ENCODE measurements around the gene GRK3. TPM values are rescaled to one million over a fixed set of nuclear protein-coding genes. Genes with fewer than 3 reads are reported as not detected.
"Not testable (repeated sequence)": the region's sequence is repeated elsewhere in the genome, so short reads cannot be mapped to it uniquely, and the experiment has no call there.

Gene GRK3
- total RNA-seq, 1 experiment from 2014 or later: 2.0 TPM

DNA sequence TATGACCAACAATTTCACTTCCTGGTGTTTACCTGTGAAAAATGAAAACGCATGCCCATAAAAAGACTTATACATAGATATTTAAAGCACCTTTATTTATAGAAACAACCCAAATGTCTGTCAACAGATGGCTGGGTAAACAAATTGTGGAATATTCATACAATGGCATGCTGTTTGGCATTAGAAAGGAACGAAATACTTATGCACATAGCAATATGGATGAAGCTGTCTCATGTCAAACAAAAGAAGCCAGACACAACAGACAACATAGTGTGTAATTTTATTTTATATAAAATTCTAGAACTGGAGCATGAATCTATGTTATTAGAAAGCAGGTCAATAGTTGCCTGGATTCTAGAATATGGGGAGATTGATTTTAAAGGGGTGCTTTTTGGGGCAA is 38.0 kb downstream of the GRK3 start:
- intact Hi-C loops (cut with micrococcal nuclease; ENCODE audit: unreplicated experiment): no loop called here
- Histone ChIP-seq H3K27me3 (replicated peaks; ENCODE audit: insufficient read depth, low read depth, low read length, poor library complexity) (no peaks in the 10 kb centered on the region), H3K4me3 (ENCODE audit: low read depth, low read length, poor library complexity, severe bottlenecking) (no peak overlapping the region), H3K36me3 (ENCODE audit: insufficient read depth, low read length, poor library complexity, severe bottlenecking) (no peaks in the 10 kb centered on the region), H3K4me1 (ENCODE audit: insufficient read depth, low read length, poor library complexity, severe bottlenecking) (no peaks in the 10 kb centered on the region), H3K27ac (ENCODE audit: low read depth, low read length, poor library complexity, severe bottlenecking) (no peak overlapping the region), H3K9me3 (ENCODE audit: low read depth, low read length, poor library complexity, severe bottlenecking) (no peaks in the 10 kb centered on the region)
- ChIA-PET POLR2A (ENCODE audit: low non-redundant PET) (no interaction called here), CTCF (no interaction called here)
- DNase-seq (ENCODE audit: low spot score): no peak
- TF ChIP-seq EZH2 (IDR thresholded peaks at IDR 0.05; ENCODE audit: borderline replicate concordance, low read depth, low read length, poor library complexity, severe bottlenecking): no peak
- TF ChIP-seq, protein P1, sequence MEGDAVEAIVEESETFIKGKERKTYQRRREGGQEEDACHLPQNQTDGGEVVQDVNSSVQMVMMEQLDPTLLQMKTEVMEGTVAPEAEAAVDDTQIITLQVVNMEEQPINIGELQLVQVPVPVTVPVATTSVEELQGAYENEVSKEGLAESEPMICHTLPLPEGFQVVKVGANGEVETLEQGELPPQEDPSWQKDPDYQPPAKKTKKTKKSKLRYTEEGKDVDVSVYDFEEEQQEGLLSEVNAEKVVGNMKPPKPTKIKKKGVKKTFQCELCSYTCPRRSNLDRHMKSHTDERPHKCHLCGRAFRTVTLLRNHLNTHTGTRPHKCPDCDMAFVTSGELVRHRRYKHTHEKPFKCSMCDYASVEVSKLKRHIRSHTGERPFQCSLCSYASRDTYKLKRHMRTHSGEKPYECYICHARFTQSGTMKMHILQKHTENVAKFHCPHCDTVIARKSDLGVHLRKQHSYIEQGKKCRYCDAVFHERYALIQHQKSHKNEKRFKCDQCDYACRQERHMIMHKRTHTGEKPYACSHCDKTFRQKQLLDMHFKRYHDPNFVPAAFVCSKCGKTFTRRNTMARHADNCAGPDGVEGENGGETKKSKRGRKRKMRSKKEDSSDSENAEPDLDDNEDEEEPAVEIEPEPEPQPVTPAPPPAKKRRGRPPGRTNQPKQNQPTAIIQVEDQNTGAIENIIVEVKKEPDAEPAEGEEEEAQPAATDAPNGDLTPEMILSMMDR (conservative IDR thresholded peaks at IDR 0.05; ENCODE audit: low read depth, low read length): no peak
- no TSS peak for BruUV-seq (replicated peaks)

DNA sequence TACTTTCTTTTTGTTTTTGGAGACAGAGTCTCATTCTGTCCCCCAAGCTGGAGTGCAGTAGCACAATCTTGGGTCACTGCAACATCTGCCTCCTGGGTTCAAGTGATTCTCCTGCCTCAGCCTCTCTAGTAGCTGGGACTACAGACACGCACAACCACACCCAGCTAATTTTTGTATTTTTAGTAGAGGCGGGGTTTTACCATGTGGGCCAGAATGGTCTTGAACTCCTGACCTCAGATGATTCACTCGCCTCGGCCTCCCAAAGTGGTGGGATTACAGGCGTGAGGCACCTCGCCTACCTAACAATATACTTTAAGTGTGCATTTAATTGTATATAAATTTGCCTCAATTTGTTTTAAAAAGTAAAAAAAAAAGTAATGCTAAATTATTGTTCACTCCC is 38.4 kb downstream of the GRK3 start:
- no peak overlapping the region for H3K27ac ChIP-seq (ENCODE audit: low read depth, low read length, poor library complexity, severe bottlenecking)
- BruUV-seq (replicated peaks): no TSS peak
- no peak overlapping the region for H3K4me3 ChIP-seq (ENCODE audit: low read depth, low read length, poor library complexity, severe bottlenecking)
- ChIA-PET CTCF (no interaction called here), POLR2A (ENCODE audit: low non-redundant PET) (no interaction called here)
- no peak for TF ChIP-seq EZH2 (IDR thresholded peaks at IDR 0.05; ENCODE audit: borderline replicate concordance, low read depth, low read length, poor library complexity, severe bottlenecking)
- TF ChIP-seq, protein P1 (conservative IDR thresholded peaks at IDR 0.05; ENCODE audit: low read depth, low read length): no peak
- H3K9me3 ChIP-seq (ENCODE audit: low read depth, low read length, poor library complexity, severe bottlenecking): no peaks in the 10 kb centered on the region
- no peaks in the 10 kb centered on the region for H3K36me3 ChIP-seq (ENCODE audit: insufficient read depth, low read length, poor library complexity, severe bottlenecking)
- H3K27me3 ChIP-seq (replicated peaks; ENCODE audit: insufficient read depth, low read depth, low read length, poor library complexity): no peaks in the 10 kb centered on the region
- intact Hi-C loops (cut with micrococcal nuclease; ENCODE audit: unreplicated experiment): no loop called here
- no peak for DNase-seq (ENCODE audit: low spot score)
- H3K4me1 ChIP-seq (ENCODE audit: insufficient read depth, low read length, poor library complexity, severe bottlenecking): no peaks in the 10 kb centered on the region

DNA sequence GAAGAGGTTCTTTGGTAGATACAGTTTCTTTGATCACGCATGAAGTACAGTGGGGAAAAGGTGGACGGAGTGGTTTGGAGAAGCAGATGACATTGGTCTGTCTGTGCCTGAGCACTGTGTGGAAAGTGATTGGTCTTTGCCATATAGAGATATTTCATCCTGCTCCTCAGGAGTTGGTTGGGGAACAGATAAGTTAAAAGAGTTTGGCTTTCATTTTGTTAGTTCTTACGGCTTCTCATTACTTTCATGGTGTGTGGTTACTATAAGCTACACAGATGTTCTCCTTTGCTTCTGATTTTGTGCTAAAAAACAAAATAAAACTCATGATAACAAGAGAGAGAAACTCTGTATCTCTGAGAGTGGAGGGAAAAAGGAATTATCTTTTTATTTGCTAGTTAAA is 40.7 kb downstream of the GRK3 start:
- intact Hi-C loops (cut with micrococcal nuclease; ENCODE audit: unreplicated experiment): not testable (repeated sequence)

DNA sequence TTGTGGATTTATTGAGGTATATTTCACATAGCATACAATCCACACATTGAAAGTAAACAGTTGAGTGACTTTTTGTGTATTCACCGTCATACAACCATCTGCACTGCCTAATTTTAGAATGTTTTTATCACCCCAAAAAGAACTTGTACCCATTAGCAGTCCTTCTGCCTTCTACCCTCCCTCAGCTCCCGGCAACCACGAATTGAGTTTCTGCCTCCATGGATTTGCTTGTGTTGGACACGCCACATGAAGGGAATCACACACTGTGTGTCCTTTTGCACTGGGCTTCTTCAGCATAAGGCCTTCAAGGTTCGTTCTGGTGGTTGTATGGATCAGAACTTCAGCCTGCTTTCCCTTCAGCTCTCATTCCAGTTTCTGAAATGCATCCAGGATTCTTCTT is 41.1 kb downstream of the GRK3 start:
- H3K9me3 ChIP-seq (ENCODE audit: low read depth, low read length, poor library complexity, severe bottlenecking); BruUV-seq (replicated peaks); POLR2A ChIA-PET (ENCODE audit: low non-redundant PET); H3K4me1 ChIP-seq (ENCODE audit: insufficient read depth, low read length, poor library complexity, severe bottlenecking); H3K27ac ChIP-seq (ENCODE audit: low read depth, low read length, poor library complexity, severe bottlenecking); H3K4me3 ChIP-seq (ENCODE audit: low read depth, low read length, poor library complexity, severe bottlenecking); intact Hi-C loops (cut with micrococcal nuclease; ENCODE audit: unreplicated experiment); H3K36me3 ChIP-seq (ENCODE audit: insufficient read depth, low read length, poor library complexity, severe bottlenecking); H3K27me3 ChIP-seq (replicated peaks; ENCODE audit: insufficient read depth, low read depth, low read length, poor library complexity); CTCF ChIA-PET; DNase-seq (ENCODE audit: low spot score): not testable (repeated sequence)

More for the DNA sequence above, 40.7 kb downstream of the GRK3 start:
- DNase-seq (ENCODE audit: low spot score); CTCF ChIA-PET; H3K36me3 ChIP-seq (ENCODE audit: insufficient read depth, low read length, poor library complexity, severe bottlenecking); H3K27me3 ChIP-seq (replicated peaks; ENCODE audit: insufficient read depth, low read depth, low read length, poor library complexity); BruUV-seq (replicated peaks); H3K4me1 ChIP-seq (ENCODE audit: insufficient read depth, low read length, poor library complexity, severe bottlenecking); H3K4me3 ChIP-seq (ENCODE audit: low read depth, low read length, poor library complexity, severe bottlenecking); H3K9me3 ChIP-seq (ENCODE audit: low read depth, low read length, poor library complexity, severe bottlenecking); POLR2A ChIA-PET (ENCODE audit: low non-redundant PET); H3K27ac ChIP-seq (ENCODE audit: low read depth, low read length, poor library complexity, severe bottlenecking): not testable (repeated sequence)

DNA sequence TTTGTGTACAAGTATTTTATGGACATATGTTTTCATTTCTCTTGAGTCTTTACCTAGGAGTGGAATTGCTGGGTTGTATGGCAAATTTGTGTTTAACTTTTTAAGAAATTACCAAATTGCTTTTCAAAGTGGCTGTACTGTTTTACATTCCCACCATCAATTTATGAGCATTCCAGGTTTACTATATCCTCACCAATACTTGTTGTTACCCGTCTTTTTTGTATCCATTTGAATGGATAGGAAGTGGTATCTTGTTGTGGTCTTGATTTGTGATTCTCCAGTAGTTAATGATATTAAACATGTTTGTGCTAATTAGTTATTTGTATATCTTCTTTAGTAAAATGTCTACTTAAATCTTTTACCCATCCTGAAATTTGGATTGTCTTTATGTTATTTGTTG is 46.8 kb downstream of the GRK3 start:
- POLR2A ChIA-PET (ENCODE audit: low non-redundant PET); BruUV-seq (replicated peaks); H3K4me1 ChIP-seq (ENCODE audit: insufficient read depth, low read length, poor library complexity, severe bottlenecking); DNase-seq (ENCODE audit: low spot score); H3K9me3 ChIP-seq (ENCODE audit: low read depth, low read length, poor library complexity, severe bottlenecking); H3K36me3 ChIP-seq (ENCODE audit: insufficient read depth, low read length, poor library complexity, severe bottlenecking); H3K27ac ChIP-seq (ENCODE audit: low read depth, low read length, poor library complexity, severe bottlenecking); intact Hi-C loops (cut with micrococcal nuclease; ENCODE audit: unreplicated experiment); CTCF ChIA-PET; H3K27me3 ChIP-seq (replicated peaks; ENCODE audit: insufficient read depth, low read depth, low read length, poor library complexity); H3K4me3 ChIP-seq (ENCODE audit: low read depth, low read length, poor library complexity, severe bottlenecking): not testable (repeated sequence)

DNA sequence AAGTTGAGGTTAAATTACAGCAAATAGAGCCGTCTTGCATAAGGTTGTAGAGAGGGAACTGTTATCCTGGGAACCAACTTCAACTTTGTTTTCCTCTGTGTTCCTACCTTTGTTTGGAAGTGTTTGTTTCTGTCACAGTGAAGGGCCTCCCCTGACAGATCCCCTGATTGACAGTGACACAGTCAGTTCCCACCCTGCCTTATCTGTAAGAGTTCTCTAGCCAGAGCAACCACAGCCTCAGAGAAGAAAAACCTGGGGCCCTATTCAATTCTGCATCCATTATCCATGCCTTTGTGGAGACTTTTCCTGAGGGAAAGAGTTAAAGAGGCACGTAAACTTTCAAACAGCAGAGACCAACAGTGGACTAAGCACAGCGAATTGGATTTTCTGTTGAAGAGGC is 48.7 kb downstream of the GRK3 start:
- H3K4me3 ChIP-seq (ENCODE audit: low read depth, low read length, poor library complexity, severe bottlenecking); H3K4me1 ChIP-seq (ENCODE audit: insufficient read depth, low read length, poor library complexity, severe bottlenecking); H3K36me3 ChIP-seq (ENCODE audit: insufficient read depth, low read length, poor library complexity, severe bottlenecking); DNase-seq (ENCODE audit: low spot score); H3K9me3 ChIP-seq (ENCODE audit: low read depth, low read length, poor library complexity, severe bottlenecking); BruUV-seq (replicated peaks); POLR2A ChIA-PET (ENCODE audit: low non-redundant PET); H3K27ac ChIP-seq (ENCODE audit: low read depth, low read length, poor library complexity, severe bottlenecking); intact Hi-C loops (cut with micrococcal nuclease; ENCODE audit: unreplicated experiment); CTCF ChIA-PET; H3K27me3 ChIP-seq (replicated peaks; ENCODE audit: insufficient read depth, low read depth, low read length, poor library complexity): not testable (repeated sequence)

Measured in A673 (cell line).